Activated naive CD4-positive, alpha-beta T cell treated with anti-CD3 and anti-CD28 coated beads, Interleukin-2, amount 10 ng/mL, durations not matched to agents 7 days and 5 days (primary cell): Measurements from ENCODE around the gene CTIF.

ENCODE experiments used
- CTCF ChIA-PET: fragments of 350-600 bp; sonication (Branson Sonifier 250); formaldehyde crosslinking; loops from one replicate; lab custom pipeline; 2021; ENCODE audit warnings: antibody characterized with exemption; lab: Charles Lee
- DNase-seq: peaks from one replicate; pipeline ENCODE4 v3.0.0-alpha.2; 2020
- H3K27ac Mint-ChIP-seq: one replicate; pipeline ENCODE4 v1.8.0; 2021; ENCODE audit warnings: mild to moderate bottlenecking, moderate library complexity, mixed read lengths
- H3K27me3 Mint-ChIP-seq: one replicate; pipeline ENCODE4 v1.8.0; 2021; ENCODE audit warnings: mild to moderate bottlenecking, mixed read lengths
- H3K36me3 Mint-ChIP-seq: one replicate; pipeline ENCODE4 v1.8.0; 2021; ENCODE audit warnings: mixed read lengths
- H3K4me1 Mint-ChIP-seq: one replicate; pipeline ENCODE4 v1.8.0; 2021; ENCODE audit warnings: mixed read lengths
- H3K4me3 Mint-ChIP-seq: one replicate; pipeline ENCODE4 v1.8.0; 2021; ENCODE audit warnings: mild to moderate bottlenecking, moderate library complexity, mixed read lengths
- H3K9me3 Mint-ChIP-seq: one replicate; pipeline ENCODE4 v1.8.0; 2021; ENCODE audit warnings: mixed read lengths

CTIF gene

DNA sequence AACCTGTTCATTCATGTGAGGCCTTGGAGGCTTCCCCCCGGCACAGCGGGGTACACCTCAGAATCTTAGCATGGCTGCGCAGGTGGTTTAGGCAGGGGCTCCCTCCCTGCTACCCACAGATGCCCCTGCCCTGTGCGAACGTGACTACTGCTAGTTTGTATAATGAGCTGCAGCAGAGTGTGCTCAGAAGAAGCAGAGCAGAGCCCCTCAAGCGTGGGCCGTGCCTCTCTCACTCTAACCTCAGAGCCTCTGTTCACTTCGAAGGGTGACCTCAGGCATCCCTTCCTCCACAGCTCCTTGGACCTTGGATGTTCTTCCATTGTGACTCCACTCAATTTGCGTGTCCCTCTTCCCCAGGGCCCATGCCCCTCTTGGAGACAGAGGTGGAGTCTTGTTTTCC lies 161.6 kb downstream of the CTIF start:
- Mint-ChIP-seq H3K36me3 (no peaks in the 10 kb centered on the region), H3K27ac (no peak overlapping the region), H3K4me3 (no peak overlapping the region), H3K4me1 (peaks cover 34% of the 10 kb centered on the region), H3K27me3 (peaks cover 5% of the 10 kb centered on the region), H3K9me3 (no peaks in the 10 kb centered on the region)
- DNase-seq, result no peak
- CTCF ChIA-PET, result interaction anchor here (1.6 kb wide), 1 partner anchor 11 kb away, joined by 3 read pairs; no protein-coding TSS in a partner anchor

DNA sequence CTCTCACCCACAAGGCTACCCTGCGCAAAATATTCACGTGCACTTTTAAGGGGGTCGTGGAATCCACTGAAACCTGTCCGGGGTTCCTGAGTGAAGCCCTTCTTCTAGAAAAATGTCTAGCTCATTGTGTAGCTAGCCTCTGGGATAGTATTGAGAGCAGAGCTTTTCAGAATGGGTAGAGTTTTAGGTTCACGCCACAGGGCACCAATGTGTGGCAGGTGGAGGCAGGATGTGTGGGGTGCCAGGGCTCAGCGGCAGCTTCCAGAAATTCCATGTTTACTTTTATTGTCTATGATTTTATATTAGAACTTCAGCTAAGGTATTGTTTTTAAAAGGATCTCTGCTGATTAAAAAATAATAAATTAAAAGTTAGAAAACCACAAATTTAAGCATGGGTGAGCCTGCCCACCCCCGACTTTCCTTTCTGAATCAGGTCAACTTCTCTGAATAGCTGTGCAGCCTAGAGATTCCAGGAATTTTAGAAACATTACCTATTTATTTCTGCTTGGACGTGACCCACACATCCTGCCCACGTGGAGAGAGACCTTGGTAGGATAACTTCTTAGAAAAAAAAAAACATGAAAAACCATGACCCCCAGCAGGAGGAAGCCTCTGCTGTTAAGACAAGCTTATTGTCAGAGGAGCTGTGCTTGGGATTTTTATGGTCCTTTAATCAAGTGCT lies 163.7 kb downstream of the CTIF start:
- H3K4me1 Mint-ChIP-seq, result peaks cover 34% of the 10 kb centered on the region
- H3K36me3 Mint-ChIP-seq, result no peaks in the 10 kb centered on the region
- H3K27ac Mint-ChIP-seq, result peak overlapping the region; percentile 86
- H3K9me3 Mint-ChIP-seq, result no peaks in the 10 kb centered on the region
- H3K4me3 Mint-ChIP-seq, result no peak overlapping the region
- H3K27me3 Mint-ChIP-seq, result no peaks in the 10 kb centered on the region
- CTCF ChIA-PET, result interaction anchor here (0.6 to 0.9 kb wide), 2 partner anchors 13 to 744 kb away, joined by 3 read pairs; no protein-coding TSS in a partner anchor
- DNase-seq, result no peak

DNA sequence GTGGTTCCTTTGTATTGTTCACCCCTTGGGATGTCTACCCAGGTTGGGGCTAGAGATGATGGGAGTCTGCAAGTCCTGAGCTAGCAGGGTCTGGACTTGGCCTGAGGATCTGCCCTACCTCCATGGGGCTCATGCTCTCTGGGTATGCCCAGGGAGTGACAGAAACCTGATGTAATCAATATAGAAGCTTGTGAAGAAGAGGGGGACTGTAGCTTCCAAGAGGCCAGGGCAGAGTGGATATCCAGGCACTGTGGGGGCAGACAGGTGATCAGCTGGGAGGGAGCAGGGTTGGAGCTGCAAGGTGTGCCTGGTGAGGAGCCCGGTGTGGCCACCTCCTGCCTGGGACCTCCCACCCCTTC lies 164.2 kb downstream of the CTIF start:
- CTCF ChIA-PET, result interaction anchor here (0.5 to 0.9 kb wide), 4 partner anchors 13 to 785 kb away, joined by 3 to 4 read pairs (median 3); no protein-coding TSS in a partner anchor

DNA sequence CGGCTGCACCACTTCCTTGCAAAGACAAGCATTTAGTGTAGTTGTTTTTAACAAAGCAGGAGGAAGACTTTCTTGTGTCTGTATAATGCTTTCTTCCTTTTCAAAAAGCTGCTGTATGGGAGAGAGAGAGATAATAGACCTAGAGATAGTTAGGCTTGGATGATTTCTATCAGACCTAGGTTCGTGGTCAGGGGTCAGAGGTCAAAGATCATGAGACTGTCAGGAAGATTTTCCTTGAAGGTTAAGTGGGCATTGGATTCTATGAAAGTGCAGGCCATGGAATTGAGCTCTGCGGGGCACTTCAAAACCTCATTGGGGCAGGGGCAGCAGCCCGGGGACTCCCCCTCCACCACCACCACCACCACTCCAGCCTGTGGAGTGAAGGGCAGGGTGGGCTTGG lies 164.6 kb downstream of the CTIF start:
- H3K9me3 Mint-ChIP-seq, result no peaks in the 10 kb centered on the region
- no peaks in the 10 kb centered on the region for H3K27me3 Mint-ChIP-seq
- peaks cover 34% of the 10 kb centered on the region for H3K4me1 Mint-ChIP-seq
- CTCF ChIA-PET, result interaction anchor here (0.5 to 0.6 kb wide), 2 partner anchors 541 to 785 kb away, joined by 3 to 4 read pairs; no protein-coding TSS in a partner anchor
- DNase-seq, result no peak
- H3K4me3 Mint-ChIP-seq, result no peak overlapping the region
- H3K27ac Mint-ChIP-seq, result peak overlapping the region; percentile 86
- no peaks in the 10 kb centered on the region for H3K36me3 Mint-ChIP-seq

More for the DNA sequence above, 164.2 kb downstream of the CTIF start:
- no peak for DNase-seq
- peak overlapping the region; percentile 86 for H3K27ac Mint-ChIP-seq
- H3K36me3 Mint-ChIP-seq, result no peaks in the 10 kb centered on the region
- H3K9me3 Mint-ChIP-seq, result no peaks in the 10 kb centered on the region
- no peak overlapping the region for H3K4me3 Mint-ChIP-seq
- H3K27me3 Mint-ChIP-seq, result no peaks in the 10 kb centered on the region
- peaks cover 34% of the 10 kb centered on the region for H3K4me1 Mint-ChIP-seq

DNA sequence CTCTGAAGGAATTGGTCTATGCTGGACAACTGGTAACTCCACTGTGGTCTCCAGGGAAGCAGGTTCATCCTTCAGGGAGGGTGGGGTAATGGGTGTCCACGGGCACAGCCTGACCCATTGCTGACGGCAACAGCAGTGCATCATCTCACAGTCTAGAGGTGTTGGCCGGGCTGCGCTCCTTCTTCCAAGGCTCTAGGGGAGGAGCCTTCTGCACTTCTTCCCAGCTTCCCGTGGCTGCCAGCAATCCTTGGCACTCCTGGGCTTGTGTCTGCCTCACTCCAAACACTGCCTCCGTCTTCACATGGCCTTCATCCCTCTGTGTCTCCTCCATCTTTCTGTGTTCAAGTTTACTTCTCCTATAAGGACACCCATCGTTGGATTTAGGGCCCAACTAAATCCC lies 166.2 kb downstream of the CTIF start:
- H3K27me3 Mint-ChIP-seq, result no peaks in the 10 kb centered on the region
- peaks cover 28% of the 10 kb centered on the region for H3K4me1 Mint-ChIP-seq
- no peak overlapping the region for H3K4me3 Mint-ChIP-seq
- no peaks in the 10 kb centered on the region for H3K9me3 Mint-ChIP-seq
- DNase-seq, result no peak
- H3K36me3 Mint-ChIP-seq, result no peaks in the 10 kb centered on the region
- CTCF ChIA-PET, result no interaction called here
- no peak overlapping the region for H3K27ac Mint-ChIP-seq

DNA sequence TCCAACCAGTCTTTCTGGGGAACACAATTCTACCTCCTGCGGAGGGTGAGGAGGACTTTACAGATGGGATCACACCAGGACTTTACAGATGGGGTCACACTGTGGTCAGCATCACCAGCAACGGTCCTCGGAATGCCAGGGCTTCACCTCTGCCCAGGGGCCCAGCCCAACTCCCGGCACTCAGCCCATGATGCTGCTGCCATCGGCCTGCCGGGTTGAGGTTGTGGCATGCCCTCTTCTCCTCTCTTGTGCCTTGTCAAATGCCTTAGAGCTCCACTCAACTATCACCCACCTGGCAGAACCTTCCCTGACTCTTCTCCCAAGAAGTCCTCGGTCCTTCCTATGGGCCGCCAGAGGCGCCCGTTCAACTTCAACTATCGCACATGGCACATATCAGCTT lies 166.7 kb downstream of the CTIF start:
- no peak for DNase-seq
- Mint-ChIP-seq H3K27ac (no peak overlapping the region), H3K9me3 (no peaks in the 10 kb centered on the region), H3K27me3 (no peaks in the 10 kb centered on the region), H3K4me3 (no peak overlapping the region), H3K4me1 (peaks cover 28% of the 10 kb centered on the region), H3K36me3 (no peaks in the 10 kb centered on the region)
- CTCF ChIA-PET, result no interaction called here

DNA sequence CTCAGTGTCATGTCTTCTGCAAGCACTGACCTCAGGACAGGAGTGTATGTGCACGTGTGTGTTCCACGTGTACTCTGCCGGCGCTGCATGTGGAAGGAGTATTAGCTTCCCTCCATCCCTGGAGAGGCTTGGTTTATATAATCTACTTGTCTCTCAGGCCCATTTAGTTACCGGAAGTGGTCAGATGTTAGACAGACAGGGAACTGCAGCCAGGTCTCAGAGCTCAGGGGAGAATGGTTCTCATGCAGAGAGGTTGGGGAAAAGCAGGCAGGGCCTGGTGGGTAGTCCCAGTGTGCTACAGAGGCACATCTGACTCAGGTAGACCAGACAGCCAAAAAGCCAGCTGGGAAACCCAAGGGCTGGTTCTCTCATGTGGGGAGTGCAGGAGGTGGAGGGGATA lies 167.9 kb downstream of the CTIF start:
- Mint-ChIP-seq H3K36me3 (no peaks in the 10 kb centered on the region), H3K27me3 (peaks cover 5% of the 10 kb centered on the region), H3K4me3 (no peak overlapping the region), H3K4me1 (peaks cover 24% of the 10 kb centered on the region), H3K27ac (no peak overlapping the region), H3K9me3 (no peaks in the 10 kb centered on the region)
- CTCF ChIA-PET, result no interaction called here
- no peak for DNase-seq

DNA sequence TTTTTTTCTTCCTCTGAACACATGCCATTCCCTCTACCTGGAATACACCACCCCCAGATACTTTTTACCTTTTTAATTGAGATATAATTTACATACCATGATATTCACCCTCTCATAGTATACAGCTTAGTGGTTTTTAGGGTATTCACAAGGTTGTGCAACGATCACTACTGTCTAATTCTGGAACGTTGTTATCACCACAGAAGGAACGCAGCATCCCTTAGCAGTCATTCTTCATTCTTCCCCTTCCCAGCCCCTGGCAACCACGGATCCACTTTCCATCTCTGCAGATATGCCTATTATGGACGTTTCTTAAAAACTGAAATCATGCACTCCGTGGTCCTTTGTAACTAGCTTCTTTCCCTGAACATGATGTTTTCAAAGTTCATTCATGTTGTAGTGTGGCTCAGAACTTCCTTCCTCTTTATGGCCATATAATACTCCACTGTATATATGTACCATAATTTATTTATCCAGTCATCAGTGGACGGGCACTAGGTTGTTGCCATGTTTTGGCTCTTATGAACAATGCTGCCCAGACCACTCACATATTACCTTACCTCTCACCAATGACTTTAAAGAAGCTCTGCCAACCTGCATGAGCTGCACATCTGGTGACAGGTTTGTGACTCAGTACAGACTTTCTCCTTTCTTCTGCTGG lies 168.9 kb downstream of the CTIF start:
- CTCF ChIA-PET, result interaction anchor here (1.2 kb wide), 1 partner anchor 69 kb away, joined by 3 read pairs; no protein-coding TSS in a partner anchor
- H3K27me3 Mint-ChIP-seq, result peaks cover 9% of the 10 kb centered on the region
- no peak for DNase-seq
- H3K9me3 Mint-ChIP-seq, result no peaks in the 10 kb centered on the region
- peaks cover 15% of the 10 kb centered on the region for H3K4me1 Mint-ChIP-seq
- no peak overlapping the region for H3K4me3 Mint-ChIP-seq
- no peak overlapping the region for H3K27ac Mint-ChIP-seq
- H3K36me3 Mint-ChIP-seq, result no peaks in the 10 kb centered on the region

DNA sequence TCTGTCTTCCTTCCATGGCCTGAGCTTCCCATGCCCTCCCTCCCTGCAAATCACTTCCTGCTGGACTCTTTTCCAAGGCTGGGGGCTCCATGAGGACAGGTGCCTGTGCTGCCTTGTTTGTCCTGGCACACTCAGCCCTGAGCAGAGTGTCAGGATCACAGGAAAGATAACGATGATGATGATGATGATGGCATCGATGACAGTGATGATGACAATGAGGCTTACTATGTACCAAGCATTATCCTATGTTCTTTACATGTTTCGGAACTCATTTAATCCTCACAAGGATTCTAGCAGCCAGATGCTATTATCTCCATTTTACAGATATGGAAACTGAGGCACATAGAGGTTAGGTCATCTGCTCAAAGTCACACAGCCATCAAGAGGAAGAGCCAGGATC lies 170.0 kb downstream of the CTIF start:
- CTCF ChIA-PET, result no interaction called here
- Mint-ChIP-seq H3K9me3 (no peaks in the 10 kb centered on the region), H3K4me1 (peaks cover 4% of the 10 kb centered on the region), H3K27me3 (peaks cover 18% of the 10 kb centered on the region), H3K27ac (no peak overlapping the region), H3K36me3 (no peaks in the 10 kb centered on the region), H3K4me3 (no peak overlapping the region)
- DNase-seq, result no peak

DNA sequence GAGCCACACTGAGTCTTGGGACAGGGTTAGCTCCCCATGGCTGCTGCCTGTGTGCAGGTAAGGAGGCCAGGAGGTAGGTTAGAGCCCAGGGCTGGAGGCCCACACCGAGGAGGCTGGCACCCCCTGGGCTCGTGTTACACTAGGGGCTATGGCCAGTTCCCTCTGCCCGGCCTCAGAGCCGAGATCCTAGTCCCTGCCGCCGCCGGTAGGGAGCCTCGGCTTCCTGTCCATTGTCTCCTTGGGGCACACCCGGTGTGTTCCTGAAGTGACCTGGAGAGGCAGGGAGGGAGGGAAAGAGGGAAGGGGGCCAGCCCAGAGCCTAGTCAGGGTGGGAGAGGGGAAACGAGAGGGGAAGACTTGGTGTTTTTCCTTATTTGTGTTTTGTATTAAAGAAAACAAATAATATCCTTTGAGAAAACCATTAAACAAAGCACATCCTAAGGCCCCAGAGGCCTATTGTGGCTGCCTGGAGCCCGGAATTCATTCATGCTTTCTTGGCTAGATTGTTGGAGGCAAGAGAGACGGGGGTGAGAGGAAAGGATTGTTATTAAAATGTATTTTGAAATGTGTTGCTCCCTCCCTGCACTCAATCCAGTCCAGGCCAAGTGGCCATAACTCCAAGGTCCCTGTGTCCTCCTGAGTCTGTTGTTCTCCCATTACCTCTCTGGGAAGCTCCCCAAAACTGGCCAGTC lies 170.7 kb downstream of the CTIF start:
- no peaks in the 10 kb centered on the region for H3K9me3 Mint-ChIP-seq
- H3K36me3 Mint-ChIP-seq, result no peaks in the 10 kb centered on the region
- no peak overlapping the region for H3K27ac Mint-ChIP-seq
- H3K4me3 Mint-ChIP-seq, result no peak overlapping the region
- no peaks in the 10 kb centered on the region for H3K4me1 Mint-ChIP-seq
- DNase-seq, result no peak
- peaks cover 22% of the 10 kb centered on the region for H3K27me3 Mint-ChIP-seq
- CTCF ChIA-PET, result no interaction called here

DNA sequence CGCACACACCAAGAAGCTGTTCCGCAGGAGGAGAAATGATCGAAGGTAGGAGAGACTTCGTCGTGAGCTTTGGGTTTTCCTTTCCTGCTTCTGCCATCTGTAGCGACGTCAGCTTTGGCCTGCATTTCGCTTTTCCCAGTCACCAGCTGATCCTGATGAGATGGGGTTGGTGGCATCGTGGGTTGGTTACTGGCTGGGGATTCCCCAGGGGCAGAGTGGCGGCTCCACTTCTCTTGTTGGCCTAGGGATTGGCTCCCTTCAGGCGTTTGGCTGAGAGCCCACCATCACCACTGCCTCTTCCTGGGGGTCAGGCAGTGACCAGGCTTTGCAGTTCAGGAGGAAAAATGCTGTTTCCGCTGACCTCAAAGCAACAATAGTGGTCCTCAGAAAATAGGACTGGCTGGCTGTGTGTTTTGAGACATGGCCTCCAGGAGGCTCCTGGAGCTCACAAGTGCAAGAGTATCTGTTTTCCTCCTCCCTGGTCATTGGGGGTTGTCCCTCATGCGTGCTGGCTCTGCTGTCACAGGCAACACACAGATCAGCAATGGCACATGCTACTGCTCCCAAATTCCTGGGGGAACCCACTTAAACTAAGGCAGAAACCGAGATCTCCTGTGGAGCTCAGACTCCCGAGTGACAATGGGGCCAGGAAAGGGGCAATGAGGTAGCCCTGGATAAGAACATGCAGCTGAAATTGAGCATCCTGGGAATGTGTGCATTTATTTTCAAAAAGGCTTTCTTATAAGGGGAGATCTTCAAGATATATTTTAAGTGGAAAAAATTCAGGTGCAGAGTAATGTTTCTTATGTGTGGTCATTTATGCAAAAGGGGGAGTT lies 173.0 kb downstream of the CTIF start:
- no peaks in the 10 kb centered on the region for H3K36me3 Mint-ChIP-seq
- DNase-seq, result peak; percentile 41
- CTCF ChIA-PET, result interaction anchor here (0.7 to 0.9 kb wide), 3 partner anchors 12 to 649 kb away, joined by 3 to 4 read pairs (median 3); no protein-coding TSS in a partner anchor
- no peak overlapping the region for H3K27ac Mint-ChIP-seq
- H3K27me3 Mint-ChIP-seq, result peaks cover 34% of the 10 kb centered on the region
- H3K9me3 Mint-ChIP-seq, result no peaks in the 10 kb centered on the region
- H3K4me3 Mint-ChIP-seq, result no peak overlapping the region
- H3K4me1 Mint-ChIP-seq, result peaks cover 3% of the 10 kb centered on the region

DNA sequence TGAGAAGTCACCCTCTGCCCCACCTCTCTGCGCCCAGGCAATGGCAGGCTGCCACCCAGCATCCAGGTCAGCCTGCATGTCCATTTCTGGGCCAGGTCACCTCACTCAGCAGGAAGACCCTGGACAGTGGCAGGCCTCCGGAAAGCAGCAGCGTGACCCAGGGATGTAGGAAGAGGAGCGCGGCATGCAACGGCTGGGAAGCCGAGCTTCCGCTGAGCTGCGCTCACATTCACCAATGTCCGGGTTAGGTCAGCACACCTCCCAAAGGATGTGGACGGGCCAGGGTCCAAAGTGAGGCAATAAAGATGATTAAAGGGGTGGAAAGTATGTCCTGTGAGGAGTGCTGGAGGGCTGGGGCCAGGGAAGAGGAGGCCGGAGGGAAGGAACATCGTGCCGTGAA lies 174.5 kb downstream of the CTIF start:
- no peaks in the 10 kb centered on the region for H3K36me3 Mint-ChIP-seq
- H3K4me3 Mint-ChIP-seq, result no peak overlapping the region
- no peaks in the 10 kb centered on the region for H3K9me3 Mint-ChIP-seq
- CTCF ChIA-PET, result interaction anchor here (1.0 kb wide), 1 partner anchor 735 kb away, joined by 3 read pairs; no protein-coding TSS in a partner anchor
- peaks cover 34% of the 10 kb centered on the region for H3K27me3 Mint-ChIP-seq
- no peak for DNase-seq
- H3K4me1 Mint-ChIP-seq, result peaks cover 3% of the 10 kb centered on the region
- no peak overlapping the region for H3K27ac Mint-ChIP-seq

DNA sequence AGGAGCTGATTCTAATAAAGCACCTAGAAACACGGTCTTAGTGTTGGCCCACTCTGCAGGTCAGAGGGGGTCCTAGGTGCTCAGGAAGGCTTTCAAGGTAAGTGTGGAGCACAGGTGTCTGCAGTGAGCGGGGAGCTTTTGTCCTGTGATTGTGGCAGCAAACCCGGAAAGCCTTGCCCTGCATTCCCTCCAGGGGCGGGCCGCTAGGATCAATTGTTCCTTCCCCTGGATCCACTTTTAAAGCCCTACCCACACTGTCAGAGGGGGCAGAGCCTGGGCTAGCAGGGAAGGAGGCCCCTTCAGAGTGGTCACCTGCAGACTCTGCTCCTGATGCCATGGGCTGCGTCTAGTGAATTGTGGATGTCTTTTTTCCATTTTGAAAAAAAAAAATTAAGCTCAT lies 176.0 kb downstream of the CTIF start:
- Mint-ChIP-seq H3K4me1 (peaks cover 3% of the 10 kb centered on the region), H3K36me3 (no peaks in the 10 kb centered on the region), H3K9me3 (no peaks in the 10 kb centered on the region), H3K4me3 (no peak overlapping the region), H3K27ac (no peak overlapping the region), H3K27me3 (peaks cover 34% of the 10 kb centered on the region)
- no peak for DNase-seq
- CTCF ChIA-PET, result interaction anchor here (1.4 kb wide), 1 partner anchor 12 kb away, joined by 3 read pairs; no protein-coding TSS in a partner anchor
